Measurements from ENCODE around the gene PAH.

The PAH gene

GRCh38 chr12:102917026-102917787 lies at the start of gene PAH:
Gene PAH (minus strand): TSS chr12:102917244. CDS start chr12:102917130, 114 bp downstream.
- TF ChIP-seq, protein P1, sequence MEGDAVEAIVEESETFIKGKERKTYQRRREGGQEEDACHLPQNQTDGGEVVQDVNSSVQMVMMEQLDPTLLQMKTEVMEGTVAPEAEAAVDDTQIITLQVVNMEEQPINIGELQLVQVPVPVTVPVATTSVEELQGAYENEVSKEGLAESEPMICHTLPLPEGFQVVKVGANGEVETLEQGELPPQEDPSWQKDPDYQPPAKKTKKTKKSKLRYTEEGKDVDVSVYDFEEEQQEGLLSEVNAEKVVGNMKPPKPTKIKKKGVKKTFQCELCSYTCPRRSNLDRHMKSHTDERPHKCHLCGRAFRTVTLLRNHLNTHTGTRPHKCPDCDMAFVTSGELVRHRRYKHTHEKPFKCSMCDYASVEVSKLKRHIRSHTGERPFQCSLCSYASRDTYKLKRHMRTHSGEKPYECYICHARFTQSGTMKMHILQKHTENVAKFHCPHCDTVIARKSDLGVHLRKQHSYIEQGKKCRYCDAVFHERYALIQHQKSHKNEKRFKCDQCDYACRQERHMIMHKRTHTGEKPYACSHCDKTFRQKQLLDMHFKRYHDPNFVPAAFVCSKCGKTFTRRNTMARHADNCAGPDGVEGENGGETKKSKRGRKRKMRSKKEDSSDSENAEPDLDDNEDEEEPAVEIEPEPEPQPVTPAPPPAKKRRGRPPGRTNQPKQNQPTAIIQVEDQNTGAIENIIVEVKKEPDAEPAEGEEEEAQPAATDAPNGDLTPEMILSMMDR (IDR thresholded peaks at IDR 0.05): no peak

DNA sequence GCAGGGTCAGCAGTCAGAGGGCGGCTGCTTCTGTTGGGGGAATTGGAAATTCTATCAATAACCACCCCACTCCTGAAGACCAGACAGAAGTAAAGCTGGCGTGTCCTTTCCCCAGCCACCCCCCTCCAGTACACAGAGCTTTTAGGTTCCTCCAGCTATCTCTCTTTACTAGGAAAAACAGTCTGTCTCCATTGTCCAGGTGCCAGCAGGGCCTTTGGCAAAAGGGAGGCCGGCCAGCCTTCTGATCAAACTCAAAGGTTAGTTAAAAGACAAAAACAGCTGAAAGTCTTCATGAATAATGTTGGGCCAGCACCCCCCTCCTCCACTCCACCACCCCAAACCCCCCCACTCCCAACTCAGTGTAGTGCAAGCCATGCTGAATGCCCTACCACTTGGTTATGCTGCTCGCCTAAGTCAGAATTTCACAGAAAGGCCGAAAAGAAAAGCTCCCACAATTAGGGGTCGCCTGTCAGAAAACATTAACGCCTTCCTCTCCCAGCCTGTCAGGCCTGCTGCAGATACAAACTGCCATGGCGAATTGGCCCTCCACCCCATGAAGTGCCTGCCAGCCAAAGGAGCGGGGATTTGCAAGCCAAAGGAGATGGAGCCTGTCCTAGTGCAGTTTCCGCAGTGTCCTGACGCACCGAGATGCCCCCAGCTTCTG lies 49.3 kb upstream of the PAH start:
- TF ChIP-seq, protein P1 (IDR thresholded peaks at IDR 0.05): no peak

DNA sequence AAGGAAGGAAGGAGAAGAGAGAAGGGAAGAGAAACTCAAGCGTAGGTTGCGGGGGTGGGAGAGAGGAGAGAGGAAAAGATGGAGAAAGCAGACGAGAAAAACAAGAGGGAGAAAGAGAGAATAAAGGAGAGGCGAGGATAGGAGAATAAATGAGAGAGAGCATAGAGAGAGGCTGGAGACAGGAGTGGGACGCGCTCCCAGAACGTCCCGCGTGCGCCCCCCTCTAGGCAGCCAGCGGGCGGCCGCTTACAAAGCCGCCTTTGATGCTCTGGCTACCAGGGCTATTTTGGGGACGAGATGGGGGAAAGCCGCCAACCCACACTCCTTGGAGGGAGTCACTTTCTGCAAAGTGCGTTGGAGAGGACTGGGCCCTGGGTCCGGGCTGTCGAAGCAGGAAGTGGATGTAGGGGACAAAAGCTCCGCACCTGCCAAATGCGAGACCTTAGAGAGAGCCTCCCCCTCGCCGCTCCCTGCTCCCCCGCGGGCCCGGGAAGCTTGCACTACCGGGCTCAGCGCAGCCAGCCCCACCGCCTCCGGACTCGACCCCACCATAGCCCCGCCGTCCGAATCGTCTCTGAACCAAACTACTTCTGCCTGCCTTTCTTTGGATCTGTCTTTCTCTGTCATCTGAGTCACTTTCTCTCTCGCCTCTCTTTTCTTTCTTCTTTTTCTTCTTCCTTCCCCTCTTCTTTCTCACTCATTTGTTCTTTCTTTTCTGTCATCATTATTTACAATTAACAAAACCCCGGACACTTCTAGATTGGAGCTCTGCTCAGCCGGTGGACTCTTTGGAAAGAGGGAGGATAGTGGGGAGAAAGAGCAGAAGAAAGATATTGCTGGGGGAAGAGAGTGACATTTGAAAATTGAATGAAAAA lies 48.5 kb upstream of the PAH start:
- TF ChIP-seq, protein P1 (IDR thresholded peaks at IDR 0.05): no peak

- TF ChIP-seq, protein P1 (IDR thresholded peaks at IDR 0.05): no peak
Measured at GRCh38 chr12:102964872-102965271, 47.8 kb upstream of the PAH start.

DNA sequence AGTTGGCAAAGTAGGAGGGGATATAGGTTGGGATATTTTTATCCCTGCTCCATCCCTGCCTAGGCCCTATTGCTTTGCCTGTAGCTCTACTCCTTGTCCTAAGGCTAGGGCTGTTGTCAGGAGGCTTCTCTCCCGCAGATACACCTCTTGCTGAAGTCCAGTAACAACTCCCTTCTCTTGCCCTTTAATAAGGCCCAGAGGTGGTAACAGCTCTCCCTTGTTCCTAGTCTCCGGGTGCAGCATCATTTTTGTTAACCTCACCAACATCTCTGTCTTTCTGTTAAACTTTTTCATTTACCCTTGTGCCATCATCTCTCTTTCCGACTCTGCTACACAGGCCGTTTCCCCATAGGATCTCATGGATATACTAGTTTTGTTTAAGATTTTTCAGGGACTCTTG lies 46.8 kb upstream of the PAH start:
- TF ChIP-seq, protein P1 (IDR thresholded peaks at IDR 0.05): no peak

GRCh38 chr12:102962986-102963385 lies 45.9 kb upstream of the PAH start:
- TF ChIP-seq, protein P1 (IDR thresholded peaks at IDR 0.05): no peak

- TF ChIP-seq, protein P1 (IDR thresholded peaks at IDR 0.05): no peak
Measured at GRCh38 chr12:102962532-102962931, 45.5 kb upstream of the PAH start.
